Retinal pigment epithelial cell (primary cell): ENCODE data around the gene LNP1.

Source experiments
- DNase-seq: peaks from one replicate; pipeline ENCODE4 v3.0.0-alpha.2; 2010; ENCODE audit warnings: low read depth
- H3K4me3 ChIP-seq: 2 replicates; pipeline ENCODE4 v1.5.1; 2011; ENCODE audit warnings: mild to moderate bottlenecking, low read length, control low read depth, moderate library complexity
- TF ChIP-seq, protein P1 (sequence below): conservative IDR thresholded peaks from 2 replicates; pipeline ENCODE4 v1.5.1; 2011; ENCODE audit warnings: low read depth, low read length, control low read depth, inconsistent platforms

Gene LNP1

DNA sequence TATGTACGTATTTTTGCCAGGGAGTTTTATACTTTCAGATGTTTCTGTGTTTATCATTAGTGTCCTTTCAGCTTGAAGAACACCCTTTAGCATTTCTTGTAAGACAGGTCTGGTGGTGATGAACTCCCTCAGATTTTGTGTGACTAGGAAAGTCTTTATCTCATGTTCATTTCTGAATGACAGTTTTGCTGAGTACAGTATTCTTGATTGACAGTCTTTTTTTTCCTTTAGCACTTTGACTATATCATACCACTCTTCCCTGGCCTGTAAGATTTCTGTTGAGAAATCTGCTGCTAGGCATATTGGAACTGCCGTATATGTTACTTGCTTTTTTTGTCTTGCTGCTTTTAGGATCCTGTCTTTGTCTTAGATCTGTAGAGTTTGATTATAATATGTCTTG is 5.8 kb downstream of the LNP1 start:
- no peak overlapping the region for H3K4me3 ChIP-seq
- DNase-seq, result no peak
- TF ChIP-seq, protein P1, sequence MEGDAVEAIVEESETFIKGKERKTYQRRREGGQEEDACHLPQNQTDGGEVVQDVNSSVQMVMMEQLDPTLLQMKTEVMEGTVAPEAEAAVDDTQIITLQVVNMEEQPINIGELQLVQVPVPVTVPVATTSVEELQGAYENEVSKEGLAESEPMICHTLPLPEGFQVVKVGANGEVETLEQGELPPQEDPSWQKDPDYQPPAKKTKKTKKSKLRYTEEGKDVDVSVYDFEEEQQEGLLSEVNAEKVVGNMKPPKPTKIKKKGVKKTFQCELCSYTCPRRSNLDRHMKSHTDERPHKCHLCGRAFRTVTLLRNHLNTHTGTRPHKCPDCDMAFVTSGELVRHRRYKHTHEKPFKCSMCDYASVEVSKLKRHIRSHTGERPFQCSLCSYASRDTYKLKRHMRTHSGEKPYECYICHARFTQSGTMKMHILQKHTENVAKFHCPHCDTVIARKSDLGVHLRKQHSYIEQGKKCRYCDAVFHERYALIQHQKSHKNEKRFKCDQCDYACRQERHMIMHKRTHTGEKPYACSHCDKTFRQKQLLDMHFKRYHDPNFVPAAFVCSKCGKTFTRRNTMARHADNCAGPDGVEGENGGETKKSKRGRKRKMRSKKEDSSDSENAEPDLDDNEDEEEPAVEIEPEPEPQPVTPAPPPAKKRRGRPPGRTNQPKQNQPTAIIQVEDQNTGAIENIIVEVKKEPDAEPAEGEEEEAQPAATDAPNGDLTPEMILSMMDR, result no peak

DNA sequence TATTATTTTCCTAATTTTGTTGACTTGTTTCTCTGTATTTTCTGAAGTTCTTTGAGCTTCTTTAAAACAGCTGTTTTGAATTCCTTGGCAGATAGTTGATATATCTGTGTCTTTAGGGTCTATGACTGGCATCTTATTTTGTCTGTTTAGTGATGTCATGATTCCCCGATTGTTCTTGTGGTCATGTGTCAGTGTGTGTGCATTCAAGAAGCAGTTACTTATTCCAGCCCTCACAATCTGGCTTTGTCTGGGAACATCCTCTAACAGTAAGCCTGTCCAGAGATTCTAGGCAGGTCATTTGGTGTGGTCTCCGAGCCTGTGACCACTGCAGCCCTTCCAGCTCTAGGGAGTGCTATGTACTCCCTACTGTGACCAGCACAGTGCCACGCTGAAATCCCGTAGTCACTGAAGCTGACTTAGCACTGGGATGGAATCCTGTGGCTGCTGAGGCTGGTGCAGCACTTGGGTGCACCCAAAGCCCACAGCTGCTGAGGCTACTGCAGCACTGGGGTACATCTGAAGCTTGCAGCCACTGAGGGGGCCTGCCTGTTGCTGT is 6.7 kb downstream of the LNP1 start:
- TF ChIP-seq, protein P1, result no peak
- H3K4me3 ChIP-seq, result no peak overlapping the region
- DNase-seq, result no peak

- TF ChIP-seq, protein P1, result no peak
These were observed 10.0 kb downstream of the LNP1 start for GRCh38 chr3:100411091-100411982.

DNA sequence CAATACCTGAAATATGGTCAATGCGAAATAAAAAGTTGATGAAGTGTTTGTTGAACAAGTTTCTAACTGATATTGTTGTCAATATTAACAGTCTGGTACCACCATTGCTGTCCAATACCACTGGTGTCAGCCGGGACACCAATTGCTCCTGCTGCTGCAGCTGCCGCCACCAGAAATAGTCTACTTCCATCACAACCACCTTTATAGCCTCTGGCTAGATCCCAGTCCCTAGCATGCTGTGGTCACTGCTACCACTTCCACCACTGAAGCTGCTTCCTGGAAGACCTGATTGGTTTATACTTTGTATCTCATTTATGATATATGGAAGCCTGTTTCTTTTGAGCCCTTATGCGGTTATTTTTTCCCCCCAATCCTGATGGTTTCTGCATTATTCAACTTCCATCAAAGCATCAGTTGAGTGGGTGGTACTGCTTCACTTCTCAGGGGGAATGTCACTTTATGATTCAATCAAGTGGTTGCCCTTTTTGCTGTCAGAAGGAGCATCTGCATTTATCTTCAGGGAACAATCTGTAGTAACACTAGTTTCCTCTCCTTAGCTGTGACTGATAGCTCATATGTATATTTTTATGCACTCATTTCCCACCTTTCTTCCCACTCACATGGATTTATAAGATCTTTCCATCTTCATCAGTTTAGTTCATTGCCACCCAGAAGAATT is 11.7 kb downstream of the LNP1 start:
- no peak overlapping the region for H3K4me3 ChIP-seq
- TF ChIP-seq, protein P1, result no peak
- DNase-seq, result no peak

More at GRCh38 chr3:100411091-100411982, 10.0 kb downstream of the LNP1 start:
- no peak for DNase-seq
- no peak overlapping the region for H3K4me3 ChIP-seq

GRCh38 chr3:100413613-100414012 is 12.3 kb downstream of the LNP1 start:
- TF ChIP-seq, protein P1, result no peak
- no peak for DNase-seq
- no peak overlapping the region for H3K4me3 ChIP-seq

DNA sequence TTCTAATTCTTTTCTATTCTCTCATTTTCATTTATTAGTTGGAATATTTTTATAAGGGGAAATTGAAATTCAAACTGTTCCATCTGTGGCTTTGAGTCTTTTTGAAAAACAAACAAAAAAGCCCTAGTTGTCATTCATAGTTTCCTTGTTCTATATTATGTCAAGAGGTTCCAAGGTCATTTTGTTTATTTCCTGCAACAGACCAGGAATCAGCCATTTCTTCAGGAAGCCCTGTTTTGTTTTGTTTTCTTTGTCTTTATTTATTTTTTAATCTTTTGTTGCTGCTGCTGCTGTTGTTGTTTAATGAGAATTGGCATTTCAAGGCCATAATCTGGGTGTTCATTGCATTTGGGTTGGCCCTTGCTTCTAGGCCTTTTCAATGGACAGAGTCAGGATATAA is 14.8 kb downstream of the LNP1 start:
- TF ChIP-seq, protein P1, result no peak
- no peak overlapping the region for H3K4me3 ChIP-seq
- no peak for DNase-seq

DNA sequence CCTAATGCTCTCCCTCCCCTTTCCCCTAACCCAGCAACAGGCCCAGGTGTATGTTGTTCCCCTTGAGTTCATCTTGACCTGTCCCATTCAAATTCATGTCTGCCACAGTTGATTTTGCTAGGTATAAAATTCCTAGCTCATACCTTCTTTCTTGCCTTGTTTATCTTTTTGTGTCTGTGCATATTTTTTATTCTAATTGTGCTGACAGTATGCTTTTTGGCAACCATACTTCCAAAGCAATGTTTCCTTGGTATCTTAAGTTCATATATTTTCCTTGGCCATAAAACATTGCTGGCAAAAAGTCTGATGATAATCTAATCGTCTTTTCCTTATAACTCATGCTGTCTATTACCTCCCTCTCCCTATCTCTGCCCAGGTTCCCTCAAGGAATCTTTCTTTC is 15.5 kb downstream of the LNP1 start:
- no peak for DNase-seq
- H3K4me3 ChIP-seq, result no peak overlapping the region
- TF ChIP-seq, protein P1, result no peak
